GM18505 (cell line): ENCODE results near the gene TXNRD2.

Source experiments
- ATAC-seq: cut with Tn5 transposase; IDR thresholded peaks from one replicate; pipeline ENCODE4 v1.9.1; 2021; ENCODE audit not compliant: unreplicated experiment
- POLR2A ChIP-seq: IDR thresholded peaks from 4 replicates; pipeline ENCODE4 v1.6.1; 2011; ENCODE audit warnings: borderline replicate concordance; ENCODE audit not compliant: insufficient read depth, insufficient read length; ENCODE audit errors: extremely low read depth

The TXNRD2 gene

GRCh38 chr22:19973551-19974267, 32.1 kb upstream of the TXNRD2 start:
- no peak for TF ChIP-seq POLR2A
- no peak for ATAC-seq

GRCh38 chr22:19972652-19973550, 31.3 kb upstream of the TXNRD2 start:
- TF ChIP-seq POLR2A: no peak
- no peak for ATAC-seq

- TF ChIP-seq POLR2A: no peak
- no peak for ATAC-seq
Measured at GRCh38 chr22:19972251-19972650, 30.6 kb upstream of the TXNRD2 start.

GRCh38 chr22:19971276-19972124, 29.9 kb upstream of the TXNRD2 start:
- no peak for ATAC-seq
- no peak for TF ChIP-seq POLR2A

GRCh38 chr22:19970479-19971275, 29.1 kb upstream of the TXNRD2 start:
- no peak for ATAC-seq
- no peak for TF ChIP-seq POLR2A

GRCh38 chr22:19970031-19970478, 28.4 kb upstream of the TXNRD2 start:
- no peak for ATAC-seq
- TF ChIP-seq POLR2A: no peak

- no peak for ATAC-seq
Measured at GRCh38 chr22:19969141-19969928, 27.7 kb upstream of the TXNRD2 start.

GRCh38 chr22:19968450-19968891, 26.9 kb upstream of the TXNRD2 start:
- TF ChIP-seq POLR2A: no peak
- no peak for ATAC-seq

More at GRCh38 chr22:19969141-19969928, 27.7 kb upstream of the TXNRD2 start:
- TF ChIP-seq POLR2A: no peak

- no peak for TF ChIP-seq POLR2A
- no peak for ATAC-seq
Measured at GRCh38 chr22:19967850-19968449, 26.3 kb upstream of the TXNRD2 start.

- no peak for TF ChIP-seq POLR2A
- no peak for ATAC-seq
Measured at GRCh38 chr22:19966908-19967750, 25.5 kb upstream of the TXNRD2 start.
